ENCODE measurements around the gene EXOSC2.

DNA sequence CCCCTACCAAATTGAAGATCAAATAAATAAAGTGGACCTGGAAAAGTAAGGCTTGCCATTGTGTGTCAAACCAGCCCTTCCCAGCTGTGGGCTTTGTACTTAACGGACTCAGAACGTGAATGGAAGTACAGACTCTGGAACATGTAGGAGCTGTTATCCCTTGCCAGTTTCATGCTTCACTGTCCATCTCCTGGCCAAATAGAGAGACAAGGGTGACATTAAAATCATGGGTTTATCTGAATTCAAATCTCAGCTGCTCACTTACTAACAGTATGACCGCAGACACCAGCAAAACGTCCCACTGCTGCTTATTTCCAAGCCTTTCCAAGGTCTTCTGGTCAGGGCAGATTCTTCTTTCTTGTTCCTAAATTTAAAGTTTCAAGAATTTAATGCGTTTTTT, 52.2 kb downstream of the EXOSC2 start:
- TF ChIP-seq MAFK (IDR thresholded peaks at IDR 0.05; ENCODE audit: low read depth, low read length) = no peak
- TF ChIP-seq, protein P1, sequence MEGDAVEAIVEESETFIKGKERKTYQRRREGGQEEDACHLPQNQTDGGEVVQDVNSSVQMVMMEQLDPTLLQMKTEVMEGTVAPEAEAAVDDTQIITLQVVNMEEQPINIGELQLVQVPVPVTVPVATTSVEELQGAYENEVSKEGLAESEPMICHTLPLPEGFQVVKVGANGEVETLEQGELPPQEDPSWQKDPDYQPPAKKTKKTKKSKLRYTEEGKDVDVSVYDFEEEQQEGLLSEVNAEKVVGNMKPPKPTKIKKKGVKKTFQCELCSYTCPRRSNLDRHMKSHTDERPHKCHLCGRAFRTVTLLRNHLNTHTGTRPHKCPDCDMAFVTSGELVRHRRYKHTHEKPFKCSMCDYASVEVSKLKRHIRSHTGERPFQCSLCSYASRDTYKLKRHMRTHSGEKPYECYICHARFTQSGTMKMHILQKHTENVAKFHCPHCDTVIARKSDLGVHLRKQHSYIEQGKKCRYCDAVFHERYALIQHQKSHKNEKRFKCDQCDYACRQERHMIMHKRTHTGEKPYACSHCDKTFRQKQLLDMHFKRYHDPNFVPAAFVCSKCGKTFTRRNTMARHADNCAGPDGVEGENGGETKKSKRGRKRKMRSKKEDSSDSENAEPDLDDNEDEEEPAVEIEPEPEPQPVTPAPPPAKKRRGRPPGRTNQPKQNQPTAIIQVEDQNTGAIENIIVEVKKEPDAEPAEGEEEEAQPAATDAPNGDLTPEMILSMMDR (conservative IDR thresholded peaks at IDR 0.05; ENCODE audit: low read depth, low read length) = no peak
- no peak for TF ChIP-seq RAD21 (IDR thresholded peaks at IDR 0.05; ENCODE audit: low read length)
- TF ChIP-seq POLR2A (IDR thresholded peaks at IDR 0.05; ENCODE audit: low read depth, low read length) = no peak
- TF ChIP-seq, protein P2, sequence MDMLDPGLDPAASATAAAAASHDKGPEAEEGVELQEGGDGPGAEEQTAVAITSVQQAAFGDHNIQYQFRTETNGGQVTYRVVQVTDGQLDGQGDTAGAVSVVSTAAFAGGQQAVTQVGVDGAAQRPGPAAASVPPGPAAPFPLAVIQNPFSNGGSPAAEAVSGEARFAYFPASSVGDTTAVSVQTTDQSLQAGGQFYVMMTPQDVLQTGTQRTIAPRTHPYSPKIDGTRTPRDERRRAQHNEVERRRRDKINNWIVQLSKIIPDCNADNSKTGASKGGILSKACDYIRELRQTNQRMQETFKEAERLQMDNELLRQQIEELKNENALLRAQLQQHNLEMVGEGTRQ (IDR thresholded peaks at IDR 0.05; ENCODE audit: low read depth, low read length) = no peak
- no peak for TF ChIP-seq MAZ (IDR thresholded peaks at IDR 0.05; ENCODE audit: borderline replicate concordance, low read depth, low read length)
- no peak for TF ChIP-seq CHD1 (IDR thresholded peaks at IDR 0.05; ENCODE audit: low read depth, low read length)
- TF ChIP-seq RCOR1 (IDR thresholded peaks at IDR 0.05; ENCODE audit: insufficient replicate concordance, low read length) = no peak
- TF ChIP-seq FOS (IDR thresholded peaks at IDR 0.05; ENCODE audit: low read depth, low read length) = no peak
- no peak for TF ChIP-seq SMC3 (IDR thresholded peaks at IDR 0.05; ENCODE audit: low read depth, low read length)
- TF ChIP-seq BHLHE40 (IDR thresholded peaks at IDR 0.05; ENCODE audit: low read depth, low read length) = no peak
